A673 (cell line): ENCODE measurements around the gene SMARCAL1. TPM values are rescaled to one million over a fixed set of nuclear protein-coding genes. Genes with fewer than 3 reads are reported as not detected.
A peak's percentile ranks its signal among the peaks of the same experiment; 100 is the strongest.

ENCODE experiments used
- BruUV-seq: library from RNA; stranded (reverse); fragments of 400-500 nt; replicated peaks from 2 replicates; lab custom pipeline; 2021; lab: Mats Ljungman, UMichigan
- CTCF ChIA-PET: fragments of 300-600 bp; sonication (Branson Sonifier 250); formaldehyde crosslinking; loops from one replicate; lab custom pipeline; 2022; ENCODE audit warnings: antibody characterized with exemption; lab: Charles Lee
- POLR2A ChIA-PET: fragments of 300-600 bp; sonication (Branson Sonifier 250); formaldehyde crosslinking; loops from one replicate; lab custom pipeline; 2022; ENCODE audit warnings: antibody characterized with exemption; ENCODE audit not compliant: low non-redundant PET; lab: Charles Lee
- DNase-seq: peaks from one replicate; pipeline ENCODE4 v3.0.0-alpha.2; 2015; ENCODE audit warnings: low spot score
- H3K27ac ChIP-seq: fragments of 200-600 bp; sonication (generic); 2 replicates; pipeline ENCODE4 v1.5.1; 2016; ENCODE audit warnings: mixed run types, low read depth, mild to moderate bottlenecking, mixed read lengths, antibody characterized with exemption, low read length; ENCODE audit not compliant: poor library complexity, severe bottlenecking
- H3K27me3 ChIP-seq: fragments of 200-600 bp; sonication (generic); replicated peaks from 2 replicates; pipeline ENCODE4 v1.6.1; 2017; ENCODE audit warnings: mixed run types, low read depth, mild to moderate bottlenecking, mixed read lengths, antibody characterized with exemption, low read length; ENCODE audit not compliant: insufficient read depth, poor library complexity
- H3K36me3 ChIP-seq: fragments of 200-600 bp; sonication (generic); 2 replicates; pipeline ENCODE4 v1.6.1; 2016; ENCODE audit warnings: mixed run types, mild to moderate bottlenecking, mixed read lengths, antibody characterized with exemption, low read length; ENCODE audit not compliant: insufficient read depth, poor library complexity, severe bottlenecking
- H3K4me1 ChIP-seq: fragments of 200-600 bp; sonication (generic); 2 replicates; pipeline ENCODE4 v1.6.1; 2017; ENCODE audit warnings: mixed run types, mild to moderate bottlenecking, mixed read lengths, antibody characterized with exemption, low read length; ENCODE audit not compliant: insufficient read depth, poor library complexity, severe bottlenecking
- H3K4me3 ChIP-seq: fragments of 200-600 bp; sonication (generic); 2 replicates; pipeline ENCODE4 v1.5.1; 2016; ENCODE audit warnings: low read depth, mixed run types, mild to moderate bottlenecking, mixed read lengths, low read length; ENCODE audit not compliant: poor library complexity, severe bottlenecking
- H3K9me3 ChIP-seq: fragments of 200-600 bp; sonication (generic); 2 replicates; pipeline ENCODE4 v1.6.1; 2016; ENCODE audit warnings: mixed run types, low read depth, mild to moderate bottlenecking, mixed read lengths, antibody characterized with exemption, low read length; ENCODE audit not compliant: poor library complexity, severe bottlenecking
- CTCF ChIP-seq: fragments of 300-800, 200-600 bp; sonication (generic); conservative IDR thresholded peaks from 2 replicates; pipeline ENCODE4 v1.5.1; 2017; ENCODE audit warnings: low read depth, mild to moderate bottlenecking, antibody characterized with exemption, low read length, moderate library complexity, mixed read lengths
- EZH2 ChIP-seq: fragments of 200-600 bp; sonication (generic); IDR thresholded peaks from 2 replicates; pipeline ENCODE4 v1.6.1; 2017; ENCODE audit warnings: borderline replicate concordance, low read depth, mild to moderate bottlenecking, mixed read lengths, antibody characterized with exemption, low read length; ENCODE audit not compliant: poor library complexity, severe bottlenecking
- intact Hi-C: fragments of 100-400 bp; cut with micrococcal nuclease; formaldehyde crosslinking; loops from one replicate; pipeline ENCODE4 v1.10.0; 2022; ENCODE audit not compliant: unreplicated experiment
- total RNA-seq: library from RNA; stranded (reverse); gene quantifications from 2 replicates; pipeline ENCODE4 v1.2.3, GENCODE V29; 2021

The SMARCAL1 gene
- total RNA-seq, 1 experiment from 2014 or later = 20.7 TPM

GRCh38 chr2:216503697-216504375, 91.6 kb downstream of the SMARCAL1 start:
- intact Hi-C loops = no loop called here
- H3K27ac ChIP-seq = peak overlapping the region; percentile 12
- H3K9me3 ChIP-seq = no peaks in the 10 kb centered on the region
- BruUV-seq = no TSS peak
- H3K4me3 ChIP-seq = no peak overlapping the region
- no peak for DNase-seq
- POLR2A ChIA-PET = interaction anchor here (0.6 kb wide), 1 partner anchor 12 kb away, joined by 3 read pairs; no protein-coding TSS in a partner anchor
- H3K27me3 ChIP-seq = no peaks in the 10 kb centered on the region
- peaks cover 26% of the 10 kb centered on the region for H3K4me1 ChIP-seq
- H3K36me3 ChIP-seq = peaks cover 86% of the 10 kb centered on the region
- TF ChIP-seq CTCF = no peak
- no peak for TF ChIP-seq EZH2
- CTCF ChIA-PET = no interaction called here

DNA sequence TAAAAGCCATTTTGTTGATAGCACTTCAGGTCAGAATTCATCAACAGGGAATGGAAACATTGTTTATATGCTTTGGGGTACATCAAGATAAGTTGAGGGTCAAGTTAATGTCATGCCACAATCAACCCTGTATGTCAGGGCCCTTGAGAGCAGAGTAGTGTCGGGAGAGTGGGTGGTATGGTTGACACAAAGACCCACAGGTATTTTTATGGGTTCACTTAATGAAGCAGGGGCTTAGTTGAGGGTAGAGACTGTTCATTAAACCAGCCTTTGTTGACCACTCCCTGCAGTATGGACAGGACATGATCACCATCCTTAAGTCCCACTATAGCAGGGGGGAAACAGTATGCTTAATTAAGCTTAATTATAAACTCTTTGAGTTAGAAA, 92.1 kb downstream of the SMARCAL1 start:
- H3K4me3 ChIP-seq = no peak overlapping the region
- no peak for DNase-seq
- no peaks in the 10 kb centered on the region for H3K27me3 ChIP-seq
- peak overlapping the region; percentile 12 for H3K27ac ChIP-seq
- H3K36me3 ChIP-seq = peaks cover 81% of the 10 kb centered on the region
- peaks cover 26% of the 10 kb centered on the region for H3K4me1 ChIP-seq
- TF ChIP-seq CTCF (no peak), EZH2 (no peak)
- no peaks in the 10 kb centered on the region for H3K9me3 ChIP-seq
- CTCF ChIA-PET = no interaction called here
- no TSS peak for BruUV-seq
- intact Hi-C loops = no loop called here
- POLR2A ChIA-PET = no interaction called here

DNA sequence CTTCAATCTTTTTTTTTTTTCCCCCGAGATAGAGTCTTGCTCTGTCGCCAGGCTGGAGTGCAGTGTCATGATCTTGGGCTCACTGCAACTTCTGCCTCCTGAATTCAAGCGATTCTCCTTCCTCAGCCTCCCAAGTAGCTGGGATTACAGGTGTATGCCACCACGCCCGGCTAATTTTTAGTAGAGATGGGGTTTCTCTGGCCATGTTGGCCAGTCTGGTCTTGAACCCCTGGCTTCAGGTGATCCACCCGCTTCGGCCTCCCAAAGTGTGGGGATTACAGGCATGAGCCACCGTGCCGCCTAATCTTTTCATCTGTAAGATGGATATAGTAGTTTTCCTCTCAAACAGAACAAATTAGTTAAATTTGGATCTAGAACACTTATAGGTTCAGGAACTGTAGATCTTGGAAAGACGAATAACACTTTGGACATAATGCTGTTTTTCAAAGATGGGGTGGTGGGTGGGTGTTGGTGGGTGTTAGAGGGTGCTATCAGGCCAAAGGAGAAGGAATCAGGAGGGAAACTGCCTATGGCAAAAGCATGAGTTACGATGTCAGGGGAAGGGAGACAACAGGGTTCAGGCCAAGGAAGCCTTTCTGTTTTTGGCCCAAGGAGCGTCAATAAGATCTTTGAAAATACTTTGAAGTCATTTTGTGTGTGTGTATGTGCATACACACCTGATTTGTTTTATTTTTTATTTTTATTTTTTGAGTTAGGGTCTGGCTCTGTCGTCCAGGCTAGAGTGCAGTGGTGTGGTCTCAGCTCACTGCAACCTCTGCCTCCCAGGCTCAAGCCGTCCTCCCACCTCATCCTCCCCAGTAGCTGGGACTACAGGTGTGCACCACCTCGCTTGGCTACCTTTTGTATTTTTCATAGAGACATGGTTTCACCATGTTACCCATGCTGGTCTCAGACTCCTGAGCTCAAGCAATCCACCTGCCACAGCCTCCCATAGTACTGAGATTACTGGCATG, 93.1 kb downstream of the SMARCAL1 start:
- DNase-seq = no peak
- Histone ChIP-seq H3K36me3 (peaks cover 70% of the 10 kb centered on the region), H3K27ac (no peak overlapping the region), H3K9me3 (no peaks in the 10 kb centered on the region), H3K4me1 (peaks cover 19% of the 10 kb centered on the region), H3K4me3 (no peak overlapping the region), H3K27me3 (no peaks in the 10 kb centered on the region)
- TF ChIP-seq CTCF = no peak
- TF ChIP-seq EZH2 = no peak
- intact Hi-C loops = no loop called here
- ChIA-PET CTCF (no interaction called here), POLR2A (interaction anchor here (0.6 kb wide), 1 partner anchor 37 kb away, joined by 3 read pairs; no protein-coding TSS in a partner anchor)
- BruUV-seq = no TSS peak
